K562 (cell line): Measurements from ENCODE around the gene MROH8. TPM values are rescaled to one million over a fixed set of nuclear protein-coding genes. Genes with fewer than 3 reads are reported as not detected.

Source experiments
- ATAC-seq: fragments of 200-7000 bp; cut with Tn5 transposase; 3 replicates; pipeline ENCODE4 v1.9.1; 2020; ENCODE audit warnings: moderate library complexity
- Bru-seq: library from RNA; stranded (reverse); fragments of 400-500 nt; gene quantifications from one replicate; lab custom pipeline; 2021; lab: Mats Ljungman, UMichigan
- BruChase-seq, 2 experiments: library from RNA; stranded (reverse); fragments of 400-500 nt; gene quantifications; one replicate each; lab custom pipeline; 2021; lab: Mats Ljungman, UMichigan
- BruUV-seq: library from RNA; stranded (reverse); fragments of 400-500 nt; replicated peaks from 2 replicates; lab custom pipeline; 2021; lab: Mats Ljungman, UMichigan
- CTCF ChIA-PET: fragments of 300-600 bp; formaldehyde crosslinking; extraction: SDS; loops from one replicate; lab custom pipeline; 2021; ENCODE audit warnings: low intra/inter-chr PET ratio; lab: Yijun Ruan, JAX
- POLR2A ChIA-PET: fragments of 300-600, 350-650 bp; sonication (Branson Sonifier 250); formaldehyde crosslinking; extraction: SDS; loops from one replicate; lab custom pipeline; 2021; ENCODE audit warnings: antibody characterized with exemption, inconsistent platforms; lab: Yijun Ruan, JAX
- DNase-seq, 4 experiments: peaks; one replicate each; pipeline versions ENCODE4 v3.0.0 to v3.0.0-alpha.2; 2011 to 2018; ENCODE audit warnings: low spot score in 3 of 4, mixed read lengths in 3 of 4; ENCODE audit errors: extremely low read depth in 1 of 4
- FAIRE-seq: peaks from 2 replicates; lab custom pipeline; 2011; peaks lifted over from hg19 to GRCh38; lab: Jason Lieb, UNC
- H2AFZ ChIP-seq: 2 replicates; pipeline ENCODE4 v1.6.0; 2011; ENCODE audit warnings: low read depth, low read length, control low read depth, inconsistent platforms
- H3K27ac ChIP-seq: fragments of 200-600 bp; 3 replicates; pipeline ENCODE4 v1.8.0; 2011; ENCODE audit warnings: low read depth, mild to moderate bottlenecking, control low read depth, inconsistent platforms, low read length, moderate library complexity, mixed read lengths; ENCODE audit errors: extremely low read depth
- H3K27me3 ChIP-seq, 2 experiments: fragments of 300-600 bp in 1 of 2; 2 replicates in 1 of 2; 3 replicates in 1 of 2; pipeline versions ENCODE4 v1.6.0 to v1.8.0; 2011; ENCODE audit warnings: inconsistent platforms in 2 of 2, low read length in 2 of 2, mild to moderate bottlenecking in 1 of 2, mixed read lengths in 1 of 2, moderate library complexity in 1 of 2; ENCODE audit not compliant: control insufficient read depth in 2 of 2, insufficient read depth in 2 of 2
- H3K36me3 ChIP-seq: fragments of 300-600 bp; 3 replicates; pipeline ENCODE4 v1.8.0; 2011; ENCODE audit warnings: mild to moderate bottlenecking, low read length, inconsistent platforms; ENCODE audit not compliant: control insufficient read depth, insufficient read depth
- H3K4me1 ChIP-seq, 2 experiments: fragments of 200-600 bp in 1 of 2; replicated peaks in 1 of 2; 2 replicates in 1 of 2; 3 replicates in 1 of 2; pipeline versions ENCODE4 v1.5.1 to v1.8.0; 2011; ENCODE audit warnings: inconsistent platforms in 2 of 2, low read length in 2 of 2, mild to moderate bottlenecking in 1 of 2, mixed read lengths in 1 of 2, moderate library complexity in 1 of 2; ENCODE audit not compliant: control insufficient read depth in 2 of 2, insufficient read depth in 2 of 2
- H3K4me2 ChIP-seq: 2 replicates; pipeline ENCODE4 v1.6.1; 2011; ENCODE audit warnings: low read length, control low read depth, inconsistent platforms, mixed read lengths; ENCODE audit not compliant: insufficient read depth
- H3K4me3 ChIP-seq: fragments of 200-600 bp; sonication (generic), shearing (Covaris generic); 2 replicates; pipeline ENCODE4 v1.5.1; 2016; ENCODE audit warnings: control low read depth, inconsistent platforms
- H3K79me2 ChIP-seq: fragments of 200-600 bp; 3 replicates; pipeline ENCODE4 v1.8.0; 2011; ENCODE audit warnings: low read length, inconsistent platforms; ENCODE audit not compliant: control insufficient read depth, insufficient read depth
- H3K9ac ChIP-seq, 2 experiments: 2 replicates each; pipeline versions ENCODE4 v1.6.0 to v1.6.1; 2011; ENCODE audit warnings: low read depth in 2 of 2, low read length in 2 of 2, control low read depth in 1 of 2, inconsistent platforms in 1 of 2, mild to moderate bottlenecking in 1 of 2, mixed read lengths in 1 of 2; ENCODE audit not compliant: insufficient read depth in 1 of 2
- H3K9me1 ChIP-seq: one replicate; pipeline ENCODE4 v1.6.0; 2011; ENCODE audit warnings: inconsistent platforms, mild to moderate bottlenecking, low read length, moderate library complexity; ENCODE audit not compliant: control insufficient read depth, insufficient read depth
- H3K9me3 ChIP-seq: replicated peaks from 2 replicates; pipeline ENCODE4 v1.5.1; 2011; ENCODE audit warnings: low read depth, low read length, inconsistent platforms; ENCODE audit not compliant: control insufficient read depth, insufficient read depth
- H4K20me1 ChIP-seq: replicated peaks from 2 replicates; pipeline ENCODE4 v1.6.1; 2011; ENCODE audit warnings: low read length, inconsistent platforms, mixed read lengths; ENCODE audit not compliant: control insufficient read depth, insufficient read depth
- CCNT2 ChIP-seq: IDR thresholded peaks from 2 replicates; pipeline ENCODE4 v1.6.1; 2011; ENCODE audit warnings: borderline replicate concordance, low read depth, mild to moderate bottlenecking, moderate library complexity, mixed read lengths, low read length; ENCODE audit not compliant: insufficient read length; ENCODE audit errors: extremely low read depth
- E2F1 ChIP-seq: sonication (generic); formaldehyde crosslinking; IDR thresholded peaks from 2 replicates; pipeline ENCODE4 v1.8.1; 2023; ENCODE audit warnings: mild to moderate bottlenecking, missing genetic modification reagents, moderate library complexity
- HMGXB4 ChIP-seq: sonication (generic); formaldehyde crosslinking; IDR thresholded peaks from 2 replicates; pipeline ENCODE4 v1.8.1; 2023; ENCODE audit warnings: mild to moderate bottlenecking, missing genetic modification reagents
- MEIS2 ChIP-seq: fragments of 450-650 bp; IDR thresholded peaks from 2 replicates; pipeline ENCODE4 v1.6.1; 2014; ENCODE audit warnings: mild to moderate bottlenecking; ENCODE audit not compliant: partially characterized antibody
- PRPF4 ChIP-seq: fragments of 200-400 bp; formaldehyde crosslinking; IDR thresholded peaks from one replicate; pipeline ENCODE4 v1.6.1; 2017; ENCODE audit warnings: low read length, low read depth, mild to moderate bottlenecking; ENCODE audit not compliant: insufficient read depth, poor library complexity, severe bottlenecking
- TAF9B ChIP-seq: fragments of 450-650 bp; IDR thresholded peaks from 2 replicates; pipeline ENCODE4 v1.6.1; 2018; ENCODE audit warnings: mild to moderate bottlenecking; ENCODE audit not compliant: partially characterized antibody
- TBP ChIP-seq: optimal IDR thresholded peaks from 2 replicates; pipeline ENCODE3; 2011; ENCODE audit warnings: low read depth, low read length, improper control_type of control experiment
- VEZF1 ChIP-seq: fragments of 200-800 bp; sonication (Bioruptor generic); IDR thresholded peaks from 2 replicates; pipeline ENCODE4 v1.6.1; 2017; ENCODE audit warnings: missing genetic modification characterization, missing compliant biosample characterization
- WGBS: fragments of 100-300 bp; shearing (Covaris generic); methylation state at CpG from one replicate; pipeline ENCODE4 v1.1.6; 2016; ENCODE audit warnings: low coverage, mixed read lengths; ENCODE audit not compliant: insufficient coverage; ENCODE audit errors: missing lambda C conversion rate; 5-methylcytosine and 5-hydroxymethylcytosine counted together
- in situ Hi-C: fragments of 300-500 bp; cut with MboI; formaldehyde crosslinking; loops from 4 replicates; pipeline ENCODE4 v1.15.0; 2018; ENCODE audit warnings: inconsistent platforms, mixed read lengths
- intact Hi-C: fragments of 100-400 bp; cut with micrococcal nuclease; formaldehyde crosslinking; loops from 2 replicates; pipeline ENCODE4 v1.14.2; 2022
- long read RNA-seq, 3 experiments: library from polyadenylated mRNA in 2 of 3; library from RNA in 1 of 3; unstranded in 2 of 3; stranded (forward) in 1 of 3; transcript quantifications; one replicate each; pipeline ENCODE4 v2.0.0, GENCODE V29; 2019 to 2022
- polyA minus RNA-seq, 3 experiments: library from RNA; depleted of rRNA, polyadenylated mRNA; stranded (reverse); fragments of >200 nt; gene quantifications; 2 replicates each; pipeline ENCODE4 v1.2.3, GENCODE V29; 2011
- polyA plus RNA-seq, 8 experiments: library from polyadenylated mRNA; depleted of rRNA in 4 of 8; stranded (reverse) in 5 of 8; unstranded in 3 of 8; fragments of >200 nt; fragmentation: Nextera tagmentation in 2 of 8; fragmentation: Illumina TruSeq in 1 of 8; extraction: Ambion mirVana in 2 of 8; extraction: Trizol in 1 of 8; gene quantifications; 2 replicates each; pipeline versions ENCODE4 v1.2.1 to v1.2.3, GENCODE V29; 2011 to 2014; ENCODE audit warnings: inconsistent platforms in 1 of 8, missing spikeins in 1 of 8
- total RNA-seq, 7 experiments: library from RNA; depleted of rRNA in 6 of 7; stranded (reverse); fragments of >200 nt in 6 of 7; fragmentation: Illumina TruSeq in 2 of 7; extraction: Trizol in 2 of 7; gene quantifications; 2 replicates each; pipeline versions ENCODE4 v1.2.1 to v1.2.3, GENCODE V29; 2011 to 2021; ENCODE audit warnings: low replicate concordance in 1 of 7

The MROH8 gene
- total RNA-seq (2011; cell fraction: chromatin; rRNA removed; ENCODE audit: low replicate concordance), result 1.4 and 3.1 TPM in 2 replicates
- total RNA-seq (2011; cell fraction: nucleolus; rRNA removed), result 0.92 and 1.3 TPM in 2 replicates
- 0.46 and 0.95 TPM in 2 replicates for total RNA-seq (2011; cell fraction: nucleoplasm; rRNA removed)
- total RNA-seq (2014; rRNA removed) (0.90 and 1.00 TPM in 2 replicates), total RNA-seq (2014; rRNA removed; fragmentation: Illumina TruSeq; extraction: Trizol) (0.67 and 1.1 TPM in 2 replicates), total RNA-seq (2015; rRNA removed; fragmentation: Illumina TruSeq; extraction: Trizol) (0.68 and 0.76 TPM in 2 replicates), total RNA-seq (2021) (0.78 and 0.85 TPM in 2 replicates), polyA plus RNA-seq (2011; rRNA removed) (0.50 and 1.0 TPM in 2 replicates), polyA plus RNA-seq (2014; fragmentation: Illumina TruSeq; extraction: Trizol) (1.1 and 1.5 TPM in 2 replicates), polyA plus RNA-seq (2014; fragmentation: Nextera tagmentation; extraction: Ambion mirVana) (under 1 TPM; 0.21 to 0.41 TPM), polyA plus RNA-seq (2014; rRNA removed) (1.2 and 1.5 TPM in 2 replicates), polyA minus RNA-seq (2011; rRNA and poly(A)+ RNA removed) (1.2 and 1.7 TPM in 2 replicates), Bru-seq, nascent RNA (percentile 30 among the genes with signal in this experiment), BruChase-seq, experiment 1, labeled RNA remaining after a 2-hour chase (percentile 24 among the genes with signal in this experiment), BruChase-seq, experiment 2, labeled RNA remaining after a 6-hour chase (percentile 22 among the genes with signal in this experiment)
- 0.60 and 1.0 TPM in 2 replicates for polyA plus RNA-seq (2011; cell fraction: cytosol; rRNA removed)
- polyA plus RNA-seq (2011; cell fraction: nucleus; rRNA removed), result 1.1 TPM in 2 replicates
- polyA plus RNA-seq (2012), result 0.62 and 0.81 TPM in 2 replicates
- polyA minus RNA-seq (2011; cell fraction: cytosol; rRNA and poly(A)+ RNA removed), result 0.86 TPM in 1 of 2 replicates, not detected in the other
- polyA minus RNA-seq (2011; cell fraction: nucleus; rRNA and poly(A)+ RNA removed), result 0.40 and 2.1 TPM in 2 replicates
- long read RNA-seq, experiment 1, partial matches to known transcripts, result 0 of 2 reads
- long read RNA-seq, experiment 1, other reads (novel, unspliced or antisense), result 2 of 2 reads
- long read RNA-seq, experiment 2, result 0 reads
- long read RNA-seq, experiment 3, result 0 reads

- in situ Hi-C loops (no loop called here), intact Hi-C loops (no loop called here)
- H3K79me2 ChIP-seq, result peaks cover 58% of the 10 kb centered on the region
- BruUV-seq, result no TSS peak
- H2AFZ ChIP-seq, result peak within 1 kb of the TSS; percentile 95
- ATAC-seq (peak; percentile 98), DNase-seq (peak; percentile 97 to 98 (median 98)), FAIRE-seq (peak; percentile 92)
- CTCF ChIA-PET, result no interaction called here
- POLR2A ChIA-PET, result interaction anchor here (0.6 to 5.0 kb wide), 20 partner anchors 11 to 359 kb away, joined by 3 to 54 read pairs (median 4); partner anchors contain the start of genes BLCAP and RBL1
- H3K27ac ChIP-seq, result peak within 1 kb of the TSS; percentile 99
- H4K20me1 ChIP-seq, result peaks cover 16% of the 10 kb centered on the region; the same call in 1 of the 2 replicates
- H3K27me3 ChIP-seq, result no peaks in the 10 kb centered on the region
- H3K36me3 ChIP-seq, result peaks cover 27% of the 10 kb centered on the region
- no peaks in the 10 kb centered on the region for H3K9me3 ChIP-seq
- WGBS, result under 1% methylated on average over 55 of the region's 80 CpGs
- H3K4me2 ChIP-seq, result peak within 1 kb of the TSS; percentile 85
- peak within 1 kb of the TSS; percentile 98 to 99 for H3K9ac ChIP-seq
- no peaks in the 10 kb centered on the region for H3K9me1 ChIP-seq
- H3K4me1 ChIP-seq, result peaks cover 6 to 14% of the 10 kb centered on the region in 2 experiments
- H3K4me3 ChIP-seq, result peak within 1 kb of the TSS; percentile 92
- TF ChIP-seq VEZF1, result peak; percentile 57
- TF ChIP-seq MEIS2, result peak; percentile 41
- peak; percentile 66 for TF ChIP-seq PRPF4
- TF ChIP-seq TBP, result peak; percentile 43
- TF ChIP-seq E2F1, result peak; percentile 59; the same call in 1 of the 2 replicates
- peak; percentile 82 for TF ChIP-seq HMGXB4
- peak; percentile 46 for TF ChIP-seq CCNT2
- peak; percentile 72 for TF ChIP-seq TAF9B
Measured at GRCh38 chr20:37178839-37179682, at the start of gene MROH8, which contains the start of gene RPN2. Gene MROH8 (minus strand): TSS chr20:37179548. Gene RPN2 (plus strand): TSS chr20:37179330. CDS start chr20:37179357, 27 bp downstream.
